DMS 273 treated with DMSO at 0.1 percent for 48 hours (cell line): ENCODE results near the gene CCDC74B.
"Not testable (repeated sequence)": the region's sequence is repeated elsewhere in the genome, so short reads cannot be mapped to it uniquely, and the experiment has no call there.

ENCODE experiments used
- DNase-seq: peaks from one replicate; lab custom pipeline; 2025; lab: John Stamatoyannopoulos, UW

CCDC74B gene

DNA sequence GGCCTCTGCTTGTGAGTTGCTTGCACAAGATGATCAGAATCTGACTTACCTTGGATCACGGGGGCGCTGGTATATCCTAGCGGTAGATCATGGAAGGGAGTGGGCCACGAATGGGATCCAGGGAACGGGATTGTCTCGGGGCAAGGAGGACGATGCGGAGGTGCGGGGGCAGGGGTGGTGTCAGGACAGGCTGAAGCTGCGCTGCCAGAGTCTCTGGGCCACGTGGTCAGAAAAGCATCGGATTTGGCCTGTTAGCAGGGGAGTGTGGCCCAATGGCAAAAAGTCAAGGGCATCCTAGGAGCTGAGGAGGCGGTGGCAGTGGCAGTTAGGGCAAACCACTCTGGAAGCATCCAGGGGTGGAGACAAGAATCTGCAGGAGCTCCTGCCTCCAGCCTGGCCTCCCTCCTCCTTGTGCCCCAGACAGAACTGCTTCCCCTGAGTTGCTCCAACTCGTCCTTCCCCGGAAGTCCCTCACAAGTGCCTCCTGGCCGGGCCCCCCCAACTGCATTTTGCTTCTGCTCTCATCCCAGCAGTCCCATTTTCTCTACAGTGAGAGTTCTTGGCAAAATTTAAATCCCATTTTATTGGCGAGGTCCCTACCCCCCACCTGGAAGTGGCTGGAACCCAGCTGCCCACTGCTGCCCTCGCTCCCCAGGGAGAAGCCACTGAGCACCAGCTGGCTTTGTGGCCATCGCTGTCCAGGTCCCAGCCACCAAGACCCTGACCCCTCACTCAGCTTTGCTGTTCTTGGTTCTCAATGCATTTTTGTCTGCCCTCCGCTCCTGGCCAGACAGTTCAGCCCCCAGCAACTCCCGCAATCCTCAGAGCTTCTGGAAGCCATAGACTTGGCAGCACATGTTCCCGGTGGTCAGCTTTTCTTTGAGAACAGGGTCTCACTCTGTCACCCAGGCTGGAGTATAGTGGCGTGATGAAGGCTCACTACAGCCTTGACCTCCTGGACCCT, 5.6 kb upstream of the CCDC74B start:
- no peak for DNase-seq

GRCh38 chr2:130148515-130148914, 3.6 kb upstream of the CCDC74B start:
- not testable (repeated sequence) for DNase-seq

DNA sequence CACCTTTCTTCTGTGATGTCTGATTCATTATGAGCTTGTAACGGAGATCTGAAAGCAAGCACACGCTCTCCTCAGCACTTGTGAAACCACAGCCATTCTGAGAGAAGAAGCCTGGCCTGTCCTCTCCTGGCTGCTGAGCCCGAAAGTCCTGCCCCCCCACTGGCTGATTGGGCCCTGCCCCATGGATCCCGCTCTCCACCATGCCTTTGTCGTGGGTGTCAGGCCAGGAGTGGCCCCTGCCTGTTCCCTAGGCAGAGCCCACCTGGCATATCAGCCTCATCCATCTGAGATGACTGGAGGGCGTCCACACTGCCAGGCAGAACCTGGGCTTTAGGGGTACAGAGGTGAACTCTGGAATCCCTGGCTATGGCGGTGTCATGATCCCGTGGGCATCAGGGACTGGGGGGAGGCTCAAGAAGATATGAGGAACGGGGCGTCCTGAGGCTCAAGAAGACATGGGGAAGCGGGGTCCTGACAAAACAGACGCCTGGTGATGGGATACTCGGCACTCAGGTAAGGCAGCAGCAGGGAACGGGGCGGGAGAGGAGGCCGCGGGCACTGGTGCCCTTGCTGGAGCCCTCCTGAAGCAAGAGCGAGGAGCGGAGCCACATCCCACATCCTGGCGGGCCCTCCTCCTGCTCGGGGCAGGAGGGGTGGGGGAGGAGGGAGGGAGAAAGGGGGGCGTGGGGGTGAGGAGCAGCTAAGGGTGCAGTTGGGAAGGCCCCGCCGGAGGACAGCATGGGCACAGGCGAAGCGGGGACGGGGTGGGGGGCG, 1.5 kb downstream of the CCDC74B start:
- DNase-seq: not testable (repeated sequence)

DNA sequence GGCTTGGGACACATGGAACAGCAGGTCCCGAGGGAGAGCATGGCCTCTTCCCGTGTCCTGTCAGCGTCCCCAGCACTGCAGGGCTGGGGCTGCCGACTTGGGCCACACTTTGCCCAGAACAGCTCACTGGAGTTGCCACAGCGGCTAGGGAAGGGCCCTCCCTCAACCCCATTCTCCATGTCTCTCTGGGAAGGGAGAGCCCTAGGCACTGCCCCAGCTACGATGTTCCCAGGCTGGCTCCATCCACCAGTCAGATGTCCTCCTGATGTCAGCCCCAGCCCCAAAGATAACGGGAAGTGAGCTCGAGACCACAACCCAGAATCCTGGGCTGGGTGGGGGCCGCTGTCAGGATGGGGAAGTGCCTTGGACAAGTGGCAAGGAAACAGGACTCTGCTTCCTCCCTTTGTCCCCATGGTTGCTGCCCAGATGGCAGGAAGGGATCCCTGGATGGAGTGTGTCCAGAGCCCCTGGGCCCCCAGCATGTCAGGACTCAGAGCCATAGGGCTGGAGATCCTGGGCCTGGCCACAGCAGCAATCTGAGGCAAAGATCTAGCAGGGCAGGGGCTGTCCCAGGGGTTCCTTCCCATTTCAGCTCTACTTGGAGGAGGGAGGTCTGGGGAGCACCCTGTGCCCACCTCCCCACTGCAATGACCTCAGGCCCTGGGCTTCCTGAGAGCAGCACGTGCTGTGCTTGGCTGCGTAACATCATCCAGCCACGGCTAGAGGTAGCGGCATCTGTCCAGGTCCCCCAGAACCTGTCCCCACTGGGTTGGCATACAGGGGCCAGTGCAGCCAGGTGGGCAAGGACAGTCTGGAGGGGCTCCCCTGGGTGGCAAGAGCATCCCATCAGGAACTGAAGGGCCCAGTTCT, 2.3 kb downstream of the CCDC74B start:
- not testable (repeated sequence) for DNase-seq

GRCh38 chr2:130141645-130142370, 3.1 kb downstream of the CCDC74B start:
- not testable (repeated sequence) for DNase-seq

DNA sequence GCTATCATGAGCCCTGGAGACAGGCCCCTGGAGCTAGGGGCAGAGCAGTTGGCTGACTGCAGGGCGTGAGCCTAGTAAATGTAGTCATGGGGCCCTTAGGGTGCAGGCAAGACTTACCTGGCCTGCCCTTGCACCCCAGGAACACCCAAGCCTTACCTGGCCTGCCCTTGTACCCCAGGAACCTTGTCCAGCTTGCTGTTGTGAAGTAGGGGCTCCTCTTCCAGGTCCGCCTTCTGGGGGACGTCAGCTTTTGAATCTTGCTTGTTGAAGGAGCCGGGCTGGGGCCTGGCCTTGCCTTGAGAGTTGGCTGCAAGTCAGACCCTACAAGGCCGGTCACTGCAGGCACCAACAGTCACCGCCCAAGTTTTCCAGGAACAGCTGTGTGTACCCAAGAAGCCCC, 3.9 kb downstream of the CCDC74B start:
- not testable (repeated sequence) for DNase-seq

GRCh38 chr2:130140516-130140915, 4.4 kb downstream of the CCDC74B start:
- not testable (repeated sequence) for DNase-seq

GRCh38 chr2:130139331-130140280, 5.3 kb downstream of the CCDC74B start:
- not testable (repeated sequence) for DNase-seq

GRCh38 chr2:130138841-130139251, 6.1 kb downstream of the CCDC74B start:
- DNase-seq: not testable (repeated sequence)

- DNase-seq: not testable (repeated sequence)
Measured at GRCh38 chr2:130138326-130138725, 6.6 kb downstream of the CCDC74B start.

GRCh38 chr2:130137118-130137517, 7.8 kb downstream of the CCDC74B start:
- not testable (repeated sequence) for DNase-seq

- DNase-seq: not testable (repeated sequence)
Measured at GRCh38 chr2:130136546-130136945, 8.4 kb downstream of the CCDC74B start.

GRCh38 chr2:130135692-130136541, 9.0 kb downstream of the CCDC74B start:
- no peak for DNase-seq

DNA sequence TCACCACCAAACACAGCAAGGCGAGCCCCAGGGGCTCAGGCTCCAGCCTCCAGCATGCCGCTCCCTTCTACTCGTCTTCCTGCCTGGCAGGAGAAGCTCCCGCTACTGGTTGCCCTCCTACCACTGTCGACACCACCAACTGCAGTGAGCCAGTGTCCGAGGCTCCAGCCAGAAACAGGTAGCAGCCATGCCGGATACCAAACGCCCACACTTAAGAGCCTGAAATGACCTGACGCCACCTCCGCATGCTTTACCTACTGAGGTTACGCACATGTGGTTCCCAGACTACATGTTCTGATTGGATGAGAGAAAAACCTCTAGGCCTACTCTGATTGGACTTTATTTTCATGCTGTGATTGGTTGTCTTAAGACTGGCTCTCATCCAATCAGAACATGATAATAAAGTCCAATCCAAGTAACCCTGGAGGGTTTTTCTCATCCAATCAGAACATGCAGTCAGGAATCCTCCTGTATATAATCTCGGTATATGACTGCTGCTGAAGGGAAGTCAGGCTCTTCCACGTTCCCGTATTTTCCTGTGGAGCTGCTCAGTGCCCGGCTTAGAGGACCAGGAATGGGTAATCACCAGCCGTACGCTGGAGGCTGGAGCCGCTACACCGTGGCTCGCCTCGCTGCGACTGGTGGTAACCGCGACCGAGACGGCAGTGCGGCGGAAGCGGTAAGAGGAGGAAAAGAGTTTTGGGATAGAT, 15.6 kb downstream of the CCDC74B start, which contains the start of gene POTEF:
Gene POTEF, minus strand, starts transcription at position 103 of the 710 bp plus-strand sequence. CDS start 8,707 bp downstream, outside the sequence.
- DNase-seq: not testable (repeated sequence)

- DNase-seq: not testable (repeated sequence)
Measured at GRCh38 chr2:130128464-130128863, 16.4 kb downstream of the CCDC74B start.

DNA sequence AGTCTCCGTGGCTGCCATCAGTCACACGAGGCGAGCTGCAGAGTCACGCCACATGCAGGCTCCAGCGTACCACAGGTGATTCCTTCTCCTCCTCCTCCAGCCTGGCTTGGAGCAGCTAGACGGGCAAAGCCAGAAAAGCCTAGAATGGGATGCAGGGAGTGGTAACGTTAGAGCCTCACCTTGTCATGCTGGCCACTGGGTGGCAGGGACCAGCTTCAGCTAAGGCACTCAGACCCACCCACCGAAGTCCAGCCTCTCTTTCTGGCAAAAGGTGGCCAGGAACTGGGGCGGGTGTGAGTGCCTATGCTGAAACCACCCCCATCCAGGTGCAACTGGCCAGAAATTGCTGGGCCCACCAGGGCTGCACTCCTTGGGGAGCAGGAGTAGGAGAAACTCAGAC, 17.2 kb downstream of the CCDC74B start:
- DNase-seq: not testable (repeated sequence)

DNA sequence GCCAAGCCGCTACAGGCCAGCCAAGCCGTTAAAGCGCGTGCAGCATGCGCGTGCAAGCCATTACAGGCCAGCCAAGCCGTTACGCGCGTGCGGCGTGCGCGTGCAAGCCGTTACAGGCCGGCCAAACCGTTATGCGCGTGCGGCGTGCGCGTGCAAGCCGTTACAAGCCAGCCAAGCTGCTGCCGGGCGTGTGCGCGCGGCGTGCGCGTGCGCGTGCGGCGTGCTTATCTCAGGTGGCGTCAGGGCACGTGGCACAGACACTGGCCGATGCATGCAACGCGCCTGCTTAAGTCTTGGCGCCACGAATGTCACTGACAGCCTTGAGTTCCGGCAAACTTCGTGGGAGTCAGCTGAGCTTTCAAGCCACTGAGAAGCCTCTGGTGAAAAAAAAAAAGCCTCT, 24.0 kb downstream of the CCDC74B start:
- not testable (repeated sequence) for DNase-seq
